A673 (cell line): ENCODE results near the gene WDR59.

Experiments
- EZH2 ChIP-seq: fragments of 200-600 bp; sonication (generic); IDR thresholded peaks from 2 replicates; pipeline ENCODE4 v1.6.1; 2017; ENCODE audit warnings: borderline replicate concordance, low read depth, mild to moderate bottlenecking, mixed read lengths, antibody characterized with exemption, low read length; ENCODE audit not compliant: poor library complexity, severe bottlenecking
- TF ChIP-seq, protein P1 (sequence below): fragments of 300-800, 200-600 bp; sonication (generic); conservative IDR thresholded peaks from 2 replicates; pipeline ENCODE4 v1.5.1; 2017; ENCODE audit warnings: low read depth, mild to moderate bottlenecking, antibody characterized with exemption, low read length, moderate library complexity, mixed read lengths

DNA sequence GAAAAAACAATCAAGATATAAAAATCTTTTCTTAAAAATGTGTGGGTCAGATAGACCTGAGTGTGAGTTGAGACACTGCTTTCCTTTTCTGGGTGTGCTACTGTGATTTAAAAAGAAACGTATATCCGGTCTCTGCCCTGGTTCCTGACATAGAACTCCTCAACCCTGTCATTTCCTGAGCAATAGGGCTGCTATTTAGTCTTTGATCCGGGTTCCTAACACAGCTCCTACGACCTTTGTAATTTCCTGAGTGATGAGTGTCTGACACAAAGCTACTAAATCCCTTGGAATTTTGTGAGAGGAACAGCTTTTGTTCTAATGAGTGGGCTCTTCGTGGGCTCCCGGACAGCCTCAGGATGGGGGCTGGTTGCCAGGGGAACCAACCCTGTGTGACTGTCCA is 116.4 kb downstream of the WDR59 start:
- TF ChIP-seq, protein P1, sequence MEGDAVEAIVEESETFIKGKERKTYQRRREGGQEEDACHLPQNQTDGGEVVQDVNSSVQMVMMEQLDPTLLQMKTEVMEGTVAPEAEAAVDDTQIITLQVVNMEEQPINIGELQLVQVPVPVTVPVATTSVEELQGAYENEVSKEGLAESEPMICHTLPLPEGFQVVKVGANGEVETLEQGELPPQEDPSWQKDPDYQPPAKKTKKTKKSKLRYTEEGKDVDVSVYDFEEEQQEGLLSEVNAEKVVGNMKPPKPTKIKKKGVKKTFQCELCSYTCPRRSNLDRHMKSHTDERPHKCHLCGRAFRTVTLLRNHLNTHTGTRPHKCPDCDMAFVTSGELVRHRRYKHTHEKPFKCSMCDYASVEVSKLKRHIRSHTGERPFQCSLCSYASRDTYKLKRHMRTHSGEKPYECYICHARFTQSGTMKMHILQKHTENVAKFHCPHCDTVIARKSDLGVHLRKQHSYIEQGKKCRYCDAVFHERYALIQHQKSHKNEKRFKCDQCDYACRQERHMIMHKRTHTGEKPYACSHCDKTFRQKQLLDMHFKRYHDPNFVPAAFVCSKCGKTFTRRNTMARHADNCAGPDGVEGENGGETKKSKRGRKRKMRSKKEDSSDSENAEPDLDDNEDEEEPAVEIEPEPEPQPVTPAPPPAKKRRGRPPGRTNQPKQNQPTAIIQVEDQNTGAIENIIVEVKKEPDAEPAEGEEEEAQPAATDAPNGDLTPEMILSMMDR = no peak
- TF ChIP-seq EZH2 = no peak
